H1 (cell line): ENCODE measurements around the gene HAND1. TPM values are rescaled to one million over a fixed set of nuclear protein-coding genes. Genes with fewer than 3 reads are reported as not detected.
A peak's percentile ranks its signal among the peaks of the same experiment; 100 is the strongest.

Source experiments
- GABPA ChIP-seq: IDR thresholded peaks from 2 replicates; pipeline ENCODE4 v1.6.1; 2011; ENCODE audit warnings: mild to moderate bottlenecking, low read length, moderate library complexity, borderline replicate concordance; ENCODE audit not compliant: insufficient read depth
- RAD21 ChIP-seq, 2 experiments: IDR thresholded peaks in 1 of 2; conservative IDR thresholded peaks in 1 of 2; 2 replicates each; pipeline ENCODE4 v1.6.1; 2011; ENCODE audit warnings: low read depth in 2 of 2, low read length in 2 of 2, improper control_type of control experiment in 1 of 2, inconsistent platforms in 1 of 2, mild to moderate bottlenecking in 1 of 2, moderate library complexity in 1 of 2
- RBBP5 ChIP-seq: IDR thresholded peaks from 2 replicates; pipeline ENCODE4 v1.7.1; 2012; ENCODE audit warnings: low read depth, mild to moderate bottlenecking, inconsistent platforms, low read length, moderate library complexity, borderline replicate concordance
- SIX5 ChIP-seq: IDR thresholded peaks from 2 replicates; pipeline ENCODE4 v1.6.1; 2011; ENCODE audit warnings: mild to moderate bottlenecking, low read depth, low read length
- SP2 ChIP-seq: IDR thresholded peaks from 2 replicates; pipeline ENCODE4 v1.6.1; 2012; ENCODE audit warnings: mild to moderate bottlenecking, low read length, inconsistent platforms
- YY1 ChIP-seq: IDR thresholded peaks from 2 replicates; pipeline ENCODE4 v1.6.1; 2011; ENCODE audit warnings: low read depth, mild to moderate bottlenecking, low read length
- polyA plus RNA-seq, 7 experiments: library from polyadenylated mRNA; depleted of rRNA in 3 of 7; stranded (reverse) in 5 of 7; unstranded in 2 of 7; fragments of >200 nt in 5 of 7; fragments of 200-250 nt in 2 of 7; gene quantifications; 1 replicate in 5 of 7; 2 replicates in 1 of 7; 4 replicates in 1 of 7; pipeline versions ENCODE4 v1.2.1 to v1.2.3, GENCODE V29; 2011 to 2013; ENCODE audit warnings: missing spikeins in 2 of 7, mixed read lengths in 2 of 7
- total RNA-seq: library from RNA; stranded (reverse); fragmentation: NEBNext Ultra II Directional; extraction: Animal tissue kit (Norgen Biotek cat#: 25700); gene quantifications from 2 replicates; pipeline ENCODE4 v1.2.1, GENCODE V29; 2021
- TF ChIP-seq, protein P1 (sequence below): fragments of 300-600 bp; sonication (generic); IDR thresholded peaks from 2 replicates; pipeline ENCODE4 v1.7.1; 2012; ENCODE audit warnings: low read length, moderate library complexity, mild to moderate bottlenecking, inconsistent platforms; ENCODE audit not compliant: insufficient replicate concordance
- TF ChIP-seq, protein P2 (sequence below), 3 experiments: IDR thresholded peaks; 1 replicate in 2 of 3; 2 replicates in 1 of 3; pipeline versions ENCODE4 v1.5.1 to v1.6.1; 2011; ENCODE audit warnings: low read length in 3 of 3, mild to moderate bottlenecking in 3 of 3, inconsistent platforms in 2 of 3, low read depth in 1 of 3, moderate library complexity in 1 of 3; ENCODE audit not compliant: insufficient read depth in 1 of 3; ENCODE audit errors: control extremely low read depth in 1 of 3

The HAND1 gene
- total and polyA plus RNA-seq, 2 of the 8 experiments (the other 6 are each of a cell fraction or from before 2014, with no cell fraction given), result 0.06 TPM; not detected in 1

DNA sequence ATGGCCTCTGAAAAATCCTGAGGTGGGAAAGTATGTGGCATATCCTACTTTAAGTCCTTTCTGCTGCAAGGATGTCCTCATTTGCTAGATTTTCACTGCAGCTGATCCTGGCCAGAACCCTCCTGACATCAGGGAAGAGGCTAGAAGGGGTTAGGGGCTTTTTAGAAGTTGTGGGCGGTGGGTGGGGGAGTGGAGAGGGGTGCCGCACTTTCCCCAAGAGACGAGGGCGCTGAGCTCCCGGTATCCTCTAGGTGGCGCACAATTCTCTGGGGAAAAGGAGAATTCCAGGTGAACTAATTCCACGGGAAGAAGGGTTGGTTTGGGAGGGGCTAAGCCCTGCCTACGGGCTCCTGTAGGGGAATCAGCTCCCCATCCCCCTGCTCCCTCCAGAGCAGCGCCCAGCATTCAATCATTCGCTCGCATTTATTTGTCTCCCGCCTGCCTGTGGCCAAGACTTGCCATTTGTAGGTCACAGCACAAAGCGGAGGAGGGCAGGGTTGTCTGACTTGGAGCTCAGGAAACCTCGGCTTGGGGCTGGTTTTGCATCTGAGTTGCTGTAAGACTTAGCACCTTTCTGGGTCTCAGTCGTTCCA, 42.9 kb upstream of the HAND1 start (continued):
- TF ChIP-seq, protein P1, sequence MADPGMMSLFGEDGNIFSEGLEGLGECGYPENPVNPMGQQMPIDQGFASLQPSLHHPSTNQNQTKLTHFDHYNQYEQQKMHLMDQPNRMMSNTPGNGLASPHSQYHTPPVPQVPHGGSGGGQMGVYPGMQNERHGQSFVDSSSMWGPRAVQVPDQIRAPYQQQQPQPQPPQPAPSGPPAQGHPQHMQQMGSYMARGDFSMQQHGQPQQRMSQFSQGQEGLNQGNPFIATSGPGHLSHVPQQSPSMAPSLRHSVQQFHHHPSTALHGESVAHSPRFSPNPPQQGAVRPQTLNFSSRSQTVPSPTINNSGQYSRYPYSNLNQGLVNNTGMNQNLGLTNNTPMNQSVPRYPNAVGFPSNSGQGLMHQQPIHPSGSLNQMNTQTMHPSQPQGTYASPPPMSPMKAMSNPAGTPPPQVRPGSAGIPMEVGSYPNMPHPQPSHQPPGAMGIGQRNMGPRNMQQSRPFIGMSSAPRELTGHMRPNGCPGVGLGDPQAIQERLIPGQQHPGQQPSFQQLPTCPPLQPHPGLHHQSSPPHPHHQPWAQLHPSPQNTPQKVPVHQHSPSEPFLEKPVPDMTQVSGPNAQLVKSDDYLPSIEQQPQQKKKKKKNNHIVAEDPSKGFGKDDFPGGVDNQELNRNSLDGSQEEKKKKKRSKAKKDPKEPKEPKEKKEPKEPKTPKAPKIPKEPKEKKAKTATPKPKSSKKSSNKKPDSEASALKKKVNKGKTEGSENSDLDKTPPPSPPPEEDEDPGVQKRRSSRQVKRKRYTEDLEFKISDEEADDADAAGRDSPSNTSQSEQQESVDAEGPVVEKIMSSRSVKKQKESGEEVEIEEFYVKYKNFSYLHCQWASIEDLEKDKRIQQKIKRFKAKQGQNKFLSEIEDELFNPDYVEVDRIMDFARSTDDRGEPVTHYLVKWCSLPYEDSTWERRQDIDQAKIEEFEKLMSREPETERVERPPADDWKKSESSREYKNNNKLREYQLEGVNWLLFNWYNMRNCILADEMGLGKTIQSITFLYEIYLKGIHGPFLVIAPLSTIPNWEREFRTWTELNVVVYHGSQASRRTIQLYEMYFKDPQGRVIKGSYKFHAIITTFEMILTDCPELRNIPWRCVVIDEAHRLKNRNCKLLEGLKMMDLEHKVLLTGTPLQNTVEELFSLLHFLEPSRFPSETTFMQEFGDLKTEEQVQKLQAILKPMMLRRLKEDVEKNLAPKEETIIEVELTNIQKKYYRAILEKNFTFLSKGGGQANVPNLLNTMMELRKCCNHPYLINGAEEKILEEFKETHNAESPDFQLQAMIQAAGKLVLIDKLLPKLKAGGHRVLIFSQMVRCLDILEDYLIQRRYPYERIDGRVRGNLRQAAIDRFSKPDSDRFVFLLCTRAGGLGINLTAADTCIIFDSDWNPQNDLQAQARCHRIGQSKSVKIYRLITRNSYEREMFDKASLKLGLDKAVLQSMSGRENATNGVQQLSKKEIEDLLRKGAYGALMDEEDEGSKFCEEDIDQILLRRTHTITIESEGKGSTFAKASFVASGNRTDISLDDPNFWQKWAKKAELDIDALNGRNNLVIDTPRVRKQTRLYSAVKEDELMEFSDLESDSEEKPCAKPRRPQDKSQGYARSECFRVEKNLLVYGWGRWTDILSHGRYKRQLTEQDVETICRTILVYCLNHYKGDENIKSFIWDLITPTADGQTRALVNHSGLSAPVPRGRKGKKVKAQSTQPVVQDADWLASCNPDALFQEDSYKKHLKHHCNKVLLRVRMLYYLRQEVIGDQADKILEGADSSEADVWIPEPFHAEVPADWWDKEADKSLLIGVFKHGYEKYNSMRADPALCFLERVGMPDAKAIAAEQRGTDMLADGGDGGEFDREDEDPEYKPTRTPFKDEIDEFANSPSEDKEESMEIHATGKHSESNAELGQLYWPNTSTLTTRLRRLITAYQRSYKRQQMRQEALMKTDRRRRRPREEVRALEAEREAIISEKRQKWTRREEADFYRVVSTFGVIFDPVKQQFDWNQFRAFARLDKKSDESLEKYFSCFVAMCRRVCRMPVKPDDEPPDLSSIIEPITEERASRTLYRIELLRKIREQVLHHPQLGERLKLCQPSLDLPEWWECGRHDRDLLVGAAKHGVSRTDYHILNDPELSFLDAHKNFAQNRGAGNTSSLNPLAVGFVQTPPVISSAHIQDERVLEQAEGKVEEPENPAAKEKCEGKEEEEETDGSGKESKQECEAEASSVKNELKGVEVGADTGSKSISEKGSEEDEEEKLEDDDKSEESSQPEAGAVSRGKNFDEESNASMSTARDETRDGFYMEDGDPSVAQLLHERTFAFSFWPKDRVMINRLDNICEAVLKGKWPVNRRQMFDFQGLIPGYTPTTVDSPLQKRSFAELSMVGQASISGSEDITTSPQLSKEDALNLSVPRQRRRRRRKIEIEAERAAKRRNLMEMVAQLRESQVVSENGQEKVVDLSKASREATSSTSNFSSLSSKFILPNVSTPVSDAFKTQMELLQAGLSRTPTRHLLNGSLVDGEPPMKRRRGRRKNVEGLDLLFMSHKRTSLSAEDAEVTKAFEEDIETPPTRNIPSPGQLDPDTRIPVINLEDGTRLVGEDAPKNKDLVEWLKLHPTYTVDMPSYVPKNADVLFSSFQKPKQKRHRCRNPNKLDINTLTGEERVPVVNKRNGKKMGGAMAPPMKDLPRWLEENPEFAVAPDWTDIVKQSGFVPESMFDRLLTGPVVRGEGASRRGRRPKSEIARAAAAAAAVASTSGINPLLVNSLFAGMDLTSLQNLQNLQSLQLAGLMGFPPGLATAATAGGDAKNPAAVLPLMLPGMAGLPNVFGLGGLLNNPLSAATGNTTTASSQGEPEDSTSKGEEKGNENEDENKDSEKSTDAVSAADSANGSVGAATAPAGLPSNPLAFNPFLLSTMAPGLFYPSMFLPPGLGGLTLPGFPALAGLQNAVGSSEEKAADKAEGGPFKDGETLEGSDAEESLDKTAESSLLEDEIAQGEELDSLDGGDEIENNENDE, result no peak
- TF ChIP-seq RAD21 (IDR thresholded peaks at IDR 0.05 in 1 of 2, conservative IDR thresholded peaks at IDR 0.05 in 1 of 2; ENCODE audit: low read depth in 2 of 2, low read length in 2 of 2), result peak; percentile 59 to 72
- peak; percentile 80 for TF ChIP-seq YY1
- TF ChIP-seq, protein P2, sequence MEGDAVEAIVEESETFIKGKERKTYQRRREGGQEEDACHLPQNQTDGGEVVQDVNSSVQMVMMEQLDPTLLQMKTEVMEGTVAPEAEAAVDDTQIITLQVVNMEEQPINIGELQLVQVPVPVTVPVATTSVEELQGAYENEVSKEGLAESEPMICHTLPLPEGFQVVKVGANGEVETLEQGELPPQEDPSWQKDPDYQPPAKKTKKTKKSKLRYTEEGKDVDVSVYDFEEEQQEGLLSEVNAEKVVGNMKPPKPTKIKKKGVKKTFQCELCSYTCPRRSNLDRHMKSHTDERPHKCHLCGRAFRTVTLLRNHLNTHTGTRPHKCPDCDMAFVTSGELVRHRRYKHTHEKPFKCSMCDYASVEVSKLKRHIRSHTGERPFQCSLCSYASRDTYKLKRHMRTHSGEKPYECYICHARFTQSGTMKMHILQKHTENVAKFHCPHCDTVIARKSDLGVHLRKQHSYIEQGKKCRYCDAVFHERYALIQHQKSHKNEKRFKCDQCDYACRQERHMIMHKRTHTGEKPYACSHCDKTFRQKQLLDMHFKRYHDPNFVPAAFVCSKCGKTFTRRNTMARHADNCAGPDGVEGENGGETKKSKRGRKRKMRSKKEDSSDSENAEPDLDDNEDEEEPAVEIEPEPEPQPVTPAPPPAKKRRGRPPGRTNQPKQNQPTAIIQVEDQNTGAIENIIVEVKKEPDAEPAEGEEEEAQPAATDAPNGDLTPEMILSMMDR (IDR thresholded peaks at IDR 0.05; ENCODE audit: control extremely low read depth in 1 of 3, insufficient read depth in 1 of 3, low read depth in 1 of 3, low read length in 3 of 3), result peak; percentile 79 to 83 (median 80)
- TF ChIP-seq GABPA, result no peak
- no peak for TF ChIP-seq SP2
- TF ChIP-seq RBBP5, result peak; percentile 56; the same call in 1 of the 2 replicates
- TF ChIP-seq SIX5, result no peak
